H1 (cell line): ENCODE data around the gene SMIM7. TPM values are rescaled to one million over a fixed set of nuclear protein-coding genes. Genes with fewer than 3 reads are reported as not detected.

ENCODE experiments used
- CTCF ChIA-PET: fragments of 300-600 bp; sonication (Branson Sonifier 250); formaldehyde crosslinking; loops from one replicate; lab custom pipeline; 2021; ENCODE audit not compliant: partially characterized antibody; lab: Charles Lee
- POLR2A ChIA-PET: fragments of 300-600 bp; sonication (Branson Sonifier 250); formaldehyde crosslinking; loops from one replicate; lab custom pipeline; 2021; ENCODE audit warnings: inconsistent platforms; ENCODE audit not compliant: partially characterized antibody; lab: Charles Lee
- DNase-seq, 2 experiments: peaks; one replicate each; pipeline versions ENCODE4 v3.0.0 to v3.0.0-alpha.2; 2010 to 2022; ENCODE audit warnings: low spot score in 2 of 2, low read depth in 1 of 2, mixed read lengths in 1 of 2
- FAIRE-seq: peaks from 2 replicates; lab custom pipeline; 2011; peaks lifted over from hg19 to GRCh38; lab: Jason Lieb, UNC
- H2AFZ ChIP-seq: 2 replicates; pipeline ENCODE4 v1.8.1; 2012; ENCODE audit warnings: low read length, inconsistent platforms
- H2AK5ac ChIP-seq: 2 replicates; pipeline ENCODE4 v1.6.1; 2013; ENCODE audit warnings: low read depth, low read length
- H2BK120ac ChIP-seq: replicated peaks from 2 replicates; pipeline ENCODE3; 2013; ENCODE audit warnings: low read depth, low read length, inconsistent platforms
- H2BK12ac ChIP-seq: 2 replicates; pipeline ENCODE4 v1.6.1; 2013; ENCODE audit warnings: low read depth, low read length
- H2BK15ac ChIP-seq: 2 replicates; pipeline ENCODE4 v1.6.1; 2013; ENCODE audit warnings: low read length
- H2BK20ac ChIP-seq: 2 replicates; pipeline ENCODE4 v1.6.1; 2013; ENCODE audit warnings: low read length
- H2BK5ac ChIP-seq: 2 replicates; pipeline ENCODE4 v1.6.1; 2013; ENCODE audit warnings: low read depth, low read length
- H3K14ac ChIP-seq: 2 replicates; pipeline ENCODE4 v1.6.1; 2013; ENCODE audit warnings: inconsistent platforms; ENCODE audit not compliant: insufficient read length
- H3K18ac ChIP-seq: 2 replicates; pipeline ENCODE4 v1.6.1; 2013; ENCODE audit warnings: low read length; ENCODE audit errors: extremely low read depth
- H3K23ac ChIP-seq: 2 replicates; pipeline ENCODE4 v1.6.1; 2013; ENCODE audit warnings: inconsistent platforms; ENCODE audit not compliant: insufficient read length
- H3K23me2 ChIP-seq: 2 replicates; pipeline ENCODE4 v1.6.1; 2013; ENCODE audit warnings: low read depth, low read length
- H3K27ac ChIP-seq: 2 replicates; pipeline ENCODE4 v1.6.1; 2011; ENCODE audit warnings: low read depth, low read length, inconsistent platforms
- H3K27me3 ChIP-seq, 4 experiments: replicated peaks in 1 of 4; 1 replicate in 1 of 4; 2 replicates in 3 of 4; pipeline versions ENCODE4 v1.6.1 to v1.8.1; 2011 to 2013; ENCODE audit warnings: low read length in 3 of 4, mild to moderate bottlenecking in 3 of 4, inconsistent platforms in 2 of 4, mixed read lengths in 2 of 4, moderate library complexity in 1 of 4; ENCODE audit not compliant: control insufficient read depth in 3 of 4, insufficient read depth in 3 of 4; ENCODE audit errors: extremely low read depth in 1 of 4
- H3K36me3 ChIP-seq, 4 experiments: 2 replicates each; pipeline versions ENCODE4 v1.6.1 to v1.8.1; 2011 to 2013; ENCODE audit warnings: mild to moderate bottlenecking in 4 of 4, low read length in 3 of 4, moderate library complexity in 2 of 4, control low read depth in 1 of 4, inconsistent platforms in 1 of 4; ENCODE audit not compliant: insufficient read depth in 4 of 4, control insufficient read depth in 2 of 4
- H3K4ac ChIP-seq: replicated peaks from 2 replicates; pipeline ENCODE3; 2013; ENCODE audit warnings: low read length, low read depth, mixed read lengths, inconsistent platforms; ENCODE audit not compliant: insufficient read length
- H3K4me1 ChIP-seq, 4 experiments: replicated peaks in 1 of 4; 1 replicate in 1 of 4; 2 replicates in 3 of 4; pipeline versions ENCODE4 v1.6.1 to v1.8.1; 2011 to 2013; ENCODE audit warnings: low read length in 3 of 4, inconsistent platforms in 2 of 4, mixed read lengths in 1 of 4; ENCODE audit not compliant: insufficient read depth in 4 of 4, control insufficient read depth in 3 of 4
- H3K4me2 ChIP-seq, 2 experiments: 2 replicates each; pipeline versions ENCODE4 v1.6.1 to v1.8.1; 2011 to 2013; ENCODE audit warnings: low read depth in 2 of 2, low read length in 2 of 2, control low read depth in 1 of 2, inconsistent platforms in 1 of 2, mild to moderate bottlenecking in 1 of 2; ENCODE audit not compliant: insufficient read depth in 1 of 2
- H3K4me3 ChIP-seq, 4 experiments: fragments of 200-600, 300-600 bp in 1 of 4; sonication (generic), shearing (Covaris generic), sonication (Bioruptor Twin) in 1 of 4; 2 replicates each; pipeline versions ENCODE4 v1.5.1 to v1.8.1; 2011 to 2016; ENCODE audit warnings: low read length in 4 of 4, low read depth in 3 of 4, control low read depth in 2 of 4, inconsistent platforms in 2 of 4, mild to moderate bottlenecking in 2 of 4, mixed read lengths in 1 of 4, moderate library complexity in 1 of 4; ENCODE audit not compliant: insufficient read depth in 2 of 4; ENCODE audit errors: extremely low read depth in 1 of 4
- H3K56ac ChIP-seq: replicated peaks from 2 replicates; pipeline ENCODE3; 2013; ENCODE audit warnings: low read depth, mild to moderate bottlenecking, mixed read lengths, low read length, inconsistent platforms; ENCODE audit not compliant: insufficient read length
- H3K79me1 ChIP-seq: 2 replicates; pipeline ENCODE4 v1.6.1; 2013; ENCODE audit warnings: low read depth, low read length, control low read depth
- H3K79me2 ChIP-seq, 2 experiments: 2 replicates each; pipeline versions ENCODE4 v1.6.1 to v1.8.1; 2012 to 2013; ENCODE audit warnings: low read length in 2 of 2, mild to moderate bottlenecking in 2 of 2, inconsistent platforms in 1 of 2; ENCODE audit not compliant: insufficient read depth in 2 of 2, control insufficient read depth in 1 of 2
- H3K9ac ChIP-seq, 4 experiments: replicated peaks in 1 of 4; 1 replicate in 1 of 4; 2 replicates in 3 of 4; pipeline versions ENCODE4 v1.6.1 to v1.8.1; 2011 to 2013; ENCODE audit warnings: low read depth in 3 of 4, low read length in 3 of 4, control low read depth in 2 of 4, mild to moderate bottlenecking in 2 of 4, moderate library complexity in 2 of 4, inconsistent platforms in 1 of 4; ENCODE audit errors: extremely low read depth in 1 of 4
- H3K9me3 ChIP-seq, 2 experiments: 2 replicates each; pipeline versions ENCODE4 v1.6.1 to v1.8.1; 2012 to 2013; ENCODE audit warnings: mild to moderate bottlenecking in 2 of 2, moderate library complexity in 2 of 2, control low read depth in 1 of 2, inconsistent platforms in 1 of 2, low read depth in 1 of 2, low read length in 1 of 2, mixed read lengths in 1 of 2; ENCODE audit not compliant: insufficient read depth in 2 of 2
- H4K20me1 ChIP-seq, 2 experiments: replicated peaks in 1 of 2; 2 replicates each; pipeline versions ENCODE3 to v1.8.1; 2011 to 2013; ENCODE audit warnings: inconsistent platforms in 2 of 2, low read length in 2 of 2, mild to moderate bottlenecking in 1 of 2; ENCODE audit not compliant: insufficient read depth in 2 of 2, control insufficient read depth in 1 of 2
- H4K5ac ChIP-seq: 2 replicates; pipeline ENCODE4 v1.6.1; 2013; ENCODE audit warnings: low read length, low read depth, mixed read lengths, inconsistent platforms; ENCODE audit not compliant: insufficient read length
- H4K8ac ChIP-seq: 2 replicates; pipeline ENCODE4 v1.8.0; 2013; ENCODE audit warnings: mild to moderate bottlenecking, moderate library complexity, low read length, inconsistent platforms; ENCODE audit not compliant: insufficient read depth; ENCODE audit errors: extremely low read depth
- H4K91ac ChIP-seq: replicated peaks from 2 replicates; pipeline ENCODE3; 2013; ENCODE audit warnings: low read length, mixed read lengths, inconsistent platforms; ENCODE audit not compliant: insufficient read length
- ASH2L ChIP-seq: fragments of 200-600, 300-600 bp; sonication (generic); IDR thresholded peaks from one replicate; pipeline ENCODE4 v1.7.1; 2017; ENCODE audit warnings: low read length
- CBX5 ChIP-seq: fragments of 300-800, 300-1000 bp; sonication (generic); IDR thresholded peaks from 2 replicates; pipeline ENCODE4 v1.7.1; 2016; ENCODE audit warnings: antibody characterized with exemption, low read length, low read depth
- CREB1 ChIP-seq: IDR thresholded peaks from 2 replicates; pipeline ENCODE4 v1.6.1; 2012; ENCODE audit warnings: inconsistent platforms
- EZH2 ChIP-seq: fragments of 200-600 bp; sonication (generic); IDR thresholded peaks from 2 replicates; pipeline ENCODE4 v1.7.1; 2012; ENCODE audit warnings: low read depth, mild to moderate bottlenecking, moderate library complexity, low read length, inconsistent platforms; ENCODE audit not compliant: severe bottlenecking
- HDAC2 ChIP-seq, 2 experiments: fragments of 300-600 bp in 1 of 2; sonication (generic) in 1 of 2; IDR thresholded peaks; 2 replicates each; pipeline ENCODE4 v1.6.1; 2011 to 2012; ENCODE audit warnings: low read depth in 2 of 2, low read length in 2 of 2, mild to moderate bottlenecking in 2 of 2, moderate library complexity in 2 of 2, borderline replicate concordance in 1 of 2, inconsistent platforms in 1 of 2
- KDM1A ChIP-seq: fragments of 200-600, 300-600 bp; sonication (generic); IDR thresholded peaks from 2 replicates; pipeline ENCODE4 v1.7.1; 2016; ENCODE audit warnings: mild to moderate bottlenecking, low read length, borderline replicate concordance
- NANOG ChIP-seq: IDR thresholded peaks from 2 replicates; pipeline ENCODE4 v1.6.1; 2011; ENCODE audit warnings: low read length, low read depth, mild to moderate bottlenecking, inconsistent platforms; ENCODE audit not compliant: insufficient read depth, poor library complexity, severe bottlenecking
- POLR2A ChIP-seq, 2 experiments: IDR thresholded peaks; 1 replicate in 1 of 2; 2 replicates in 1 of 2; pipeline ENCODE4 v1.6.1; 2011; ENCODE audit warnings: low read depth in 2 of 2, low read length in 2 of 2, mild to moderate bottlenecking in 2 of 2; ENCODE audit errors: control extremely low read depth in 1 of 2
- SIX5 ChIP-seq: IDR thresholded peaks from 2 replicates; pipeline ENCODE4 v1.6.1; 2011; ENCODE audit warnings: mild to moderate bottlenecking, low read depth, low read length
- SP1 ChIP-seq: IDR thresholded peaks from 2 replicates; pipeline ENCODE4 v1.6.1; 2011; ENCODE audit warnings: low read depth, low read length
- SP2 ChIP-seq: IDR thresholded peaks from 2 replicates; pipeline ENCODE4 v1.6.1; 2012; ENCODE audit warnings: mild to moderate bottlenecking, low read length, inconsistent platforms
- TCF12 ChIP-seq: IDR thresholded peaks from 2 replicates; pipeline ENCODE4 v1.6.1; 2011; ENCODE audit warnings: low read depth, mild to moderate bottlenecking, low read length
- TEAD4 ChIP-seq: IDR thresholded peaks from 2 replicates; pipeline ENCODE4 v1.6.1; 2012; ENCODE audit warnings: low read depth, low read length, inconsistent platforms, mixed read lengths
- WGBS, 2 experiments: shearing (Covaris generic) in 1 of 2; methylation state at CpG; one replicate each; pipeline versions ENCODE4 v1.1.6 to v1.1.7; 2013 to 2015; ENCODE audit warnings: low lambda C conversion rate in 2 of 2, mixed read lengths in 2 of 2, inconsistent platforms in 1 of 2, low coverage in 1 of 2, missing lambda C conversion rate in 1 of 2; ENCODE audit not compliant: insufficient replicate concordance in 2 of 2, insufficient coverage in 1 of 2, insufficient read length in 1 of 2; ENCODE audit errors: extremely low coverage in 1 of 2, missing lambda C conversion rate in 1 of 2; 5-methylcytosine and 5-hydroxymethylcytosine counted together
- polyA plus RNA-seq, 7 experiments: library from polyadenylated mRNA; depleted of rRNA in 3 of 7; stranded (reverse) in 5 of 7; unstranded in 2 of 7; fragments of >200 nt in 5 of 7; fragments of 200-250 nt in 2 of 7; gene quantifications; 1 replicate in 5 of 7; 2 replicates in 1 of 7; 4 replicates in 1 of 7; pipeline versions ENCODE4 v1.2.1 to v1.2.3, GENCODE V29; 2011 to 2013; ENCODE audit warnings: missing spikeins in 2 of 7, mixed read lengths in 2 of 7
- total RNA-seq: library from RNA; stranded (reverse); fragmentation: NEBNext Ultra II Directional; extraction: Animal tissue kit (Norgen Biotek cat#: 25700); gene quantifications from 2 replicates; pipeline ENCODE4 v1.2.1, GENCODE V29; 2021

The SMIM7 gene
- total and polyA plus RNA-seq, 2 of the 8 experiments (the other 6 are each of a cell fraction or from before 2014, with no cell fraction given) = 55.5 to 67.5 TPM

- Histone ChIP-seq H3K4me2 (peak overlapping the region; percentile 73 to 80), H3K4me3 (peak overlapping the region; percentile 77 to 99 (median 82)), H3K36me3 (peaks cover 0 to 6% (median 2%) of the 10 kb centered on the region in 4 experiments; a peak in 5 of 8 replicates), H4K20me1 (peaks cover 12 to 21% of the 10 kb centered on the region in 2 experiments), H3K23ac (no peak overlapping the region), H2AK5ac (no peak overlapping the region), H3K79me2 (peaks cover 12 to 35% of the 10 kb centered on the region in 2 experiments), H3K27me3 (no peaks in the 10 kb centered on the region), H3K23me2 (peaks cover 10% of the 10 kb centered on the region; the same call in 1 of the 2 replicates), H2BK15ac (no peak overlapping the region), H4K8ac (no peak overlapping the region), H3K14ac (no peak overlapping the region), H2BK120ac (no peak overlapping the region), H3K4me1 (peaks cover 2 to 10% (median 4%) of the 10 kb centered on the region in 4 experiments; a peak in 6 of 7 replicates), H4K5ac (no peak overlapping the region), H2BK20ac (no peak overlapping the region), H3K9ac (peak overlapping the region in 3 of 4 experiments; percentile 45 to 86 (median 85); a peak in 6 of 7 replicates), H3K9me3 (no peaks in the 10 kb centered on the region), H2BK12ac (no peak overlapping the region), H2BK5ac (no peak overlapping the region; the same call in 1 of the 2 replicates), H3K56ac (no peak overlapping the region), H3K18ac (no peak overlapping the region), H3K27ac (peak overlapping the region; percentile 26; the same call in 1 of the 2 replicates), H2AFZ (no peak overlapping the region), H3K79me1 (peaks cover 11% of the 10 kb centered on the region; the same call in 1 of the 2 replicates), H4K91ac (no peak overlapping the region), H3K4ac (no peak overlapping the region)
- FAIRE-seq (no peak), DNase-seq (no peak)
- ChIA-PET POLR2A (interaction anchor here (0.6 to 4.4 kb wide), 10 partner anchors 10 to 185 kb away, joined by 3 to 27 read pairs (median 4); partner anchors contain the start of genes SLC35E1 and TMEM38A), CTCF (interaction anchor here (0.7 to 1.4 kb wide), 4 partner anchors 9 to 48 kb away, joined by 3 to 4 read pairs (median 3); no protein-coding TSS in a partner anchor)
- WGBS, 2 experiments = 28% methylated on average over 23 of the region's 23 CpGs; no CpG with 5 or more reads in 1 of the 2 experiments
- TF ChIP-seq POLR2A (IDR thresholded peaks at IDR 0.05; ENCODE audit: control extremely low read depth in 1 of 2, low read depth in 2 of 2, low read length in 2 of 2) (peak in 1 of 2 experiments; percentile 6; a peak in 1 of 3 replicates), SP1 (no peak), NANOG (no peak), SP2 (no peak), CBX5 (no peak), TEAD4 (no peak), SIX5 (no peak), KDM1A (no peak), TCF12 (no peak), ASH2L (peak; percentile 54), CREB1 (no peak), HDAC2 (IDR thresholded peaks at IDR 0.05; ENCODE audit: borderline replicate concordance in 1 of 2, low read depth in 2 of 2, low read length in 2 of 2) (0 out of 4 replicates have a peak, but pooled peaks of 1 of the 2 experiments have one; percentile 1), EZH2 (no peak)
Observed at GRCh38 chr19:16628984-16629691, 30.8 kb downstream of the SMIM7 start.
